ENCODE data around the gene FPR1. TPM values are rescaled to one million over a fixed set of nuclear protein-coding genes. Genes with fewer than 3 reads are reported as not detected.

Gene FPR1
- total and polyA plus RNA-seq, 7 donors: 0.45 to 6.7 (median 2.1) TPM

GRCh38 chr19:51713319-51714285, 38.1 kb downstream of the FPR1 start:
- no peaks in the 10 kb centered on the region for H3K9me3 ChIP-seq
- no peak for TF ChIP-seq CTCF (IDR thresholded peaks at IDR 0.05)
- ATAC-seq (no peak), DNase-seq (no peak)
- no peak overlapping the region for H3K27ac ChIP-seq
- intact Hi-C loops (cut with DNase I): no loop called here
- H3K4me1 ChIP-seq: no peaks in the 10 kb centered on the region
- H3K4me3 ChIP-seq: no peak overlapping the region
- WGBS, 3 donors: 91 to 93% (median 92%) methylated on average over 66 to 74 of the region's 74 CpGs
- H3K27me3 ChIP-seq (ENCODE audit: insufficient read depth in 3 of 3, low read length in 2 of 3): peaks cover 0 to 28% (median 5%) of the 10 kb centered on the region in 3 donors
- no peaks in the 10 kb centered on the region for H3K36me3 ChIP-seq (ENCODE audit: insufficient read depth in 1 of 2, low read depth in 1 of 2)

- 33 to 41% (median 40%) methylated on average over 9 of the region's 9 CpGs for WGBS, 3 donors
- intact Hi-C loops (cut with DNase I): no loop called here
Measured at GRCh38 chr19:51712461-51713081, 39.1 kb downstream of the FPR1 start.

GRCh38 chr19:51711702-51712101, 40.0 kb downstream of the FPR1 start:
- no peaks in the 10 kb centered on the region for H3K4me1 ChIP-seq
- intact Hi-C loops (cut with DNase I): no loop called here
- H3K4me3 ChIP-seq: no peak overlapping the region
- no peak for TF ChIP-seq CTCF (IDR thresholded peaks at IDR 0.05)
- no peak for DNase-seq
- no peaks in the 10 kb centered on the region for H3K9me3 ChIP-seq
- WGBS, 3 donors: 63 to 88% (median 79%) methylated on average over 1 of the region's 1 CpG
- H3K27ac ChIP-seq: no peak overlapping the region
- H3K27me3 ChIP-seq (ENCODE audit: insufficient read depth in 3 of 3, low read length in 2 of 3): peaks cover 0 to 14% (median 2%) of the 10 kb centered on the region in 3 donors
- H3K36me3 ChIP-seq (ENCODE audit: insufficient read depth in 1 of 2, low read depth in 1 of 2): peaks cover 0 to 6% of the 10 kb centered on the region in 2 donors
- no peak for ATAC-seq

More at GRCh38 chr19:51712461-51713081, 39.1 kb downstream of the FPR1 start:
- no peaks in the 10 kb centered on the region for H3K9me3 ChIP-seq
- no peak for TF ChIP-seq CTCF (IDR thresholded peaks at IDR 0.05)
- ATAC-seq (no peak), DNase-seq (no peak)
- no peaks in the 10 kb centered on the region for H3K36me3 ChIP-seq (ENCODE audit: insufficient read depth in 1 of 2, low read depth in 1 of 2)
- H3K27ac ChIP-seq: no peak overlapping the region
- H3K4me1 ChIP-seq: no peaks in the 10 kb centered on the region
- no peak overlapping the region for H3K4me3 ChIP-seq
- H3K27me3 ChIP-seq (ENCODE audit: insufficient read depth in 3 of 3, low read length in 2 of 3): peaks cover 0 to 17% (median 3%) of the 10 kb centered on the region in 3 donors

- no peaks in the 10 kb centered on the region for H3K4me1 ChIP-seq
- peaks cover 0 to 9% (median 2%) of the 10 kb centered on the region in 3 donors for H3K27me3 ChIP-seq (ENCODE audit: insufficient read depth in 3 of 3, low read length in 2 of 3)
- no peak overlapping the region for H3K4me3 ChIP-seq
- H3K9me3 ChIP-seq: no peaks in the 10 kb centered on the region
- peaks cover 0 to 20% of the 10 kb centered on the region in 2 donors for H3K36me3 ChIP-seq (ENCODE audit: insufficient read depth in 1 of 2, low read depth in 1 of 2)
- intact Hi-C loops (cut with DNase I): no loop called here
- 50 to 51% (median 50%) methylated on average over 2 of the region's 2 CpGs for WGBS, 3 donors
- TF ChIP-seq CTCF (IDR thresholded peaks at IDR 0.05): no peak
- DNase-seq (no peak), ATAC-seq (no peak)
- H3K27ac ChIP-seq: no peak overlapping the region
Measured at GRCh38 chr19:51710163-51710562, 41.5 kb downstream of the FPR1 start.
